GM12801 (cell line): Measurements from ENCODE around the gene NFATC4.

Experiments used
- TF ChIP-seq, protein P1 (sequence below): IDR thresholded peaks from one replicate; pipeline ENCODE4 v1.5.1; 2011; ENCODE audit warnings: control low read depth; ENCODE audit not compliant: insufficient read length; ENCODE audit errors: extremely low read depth

The NFATC4 gene

DNA sequence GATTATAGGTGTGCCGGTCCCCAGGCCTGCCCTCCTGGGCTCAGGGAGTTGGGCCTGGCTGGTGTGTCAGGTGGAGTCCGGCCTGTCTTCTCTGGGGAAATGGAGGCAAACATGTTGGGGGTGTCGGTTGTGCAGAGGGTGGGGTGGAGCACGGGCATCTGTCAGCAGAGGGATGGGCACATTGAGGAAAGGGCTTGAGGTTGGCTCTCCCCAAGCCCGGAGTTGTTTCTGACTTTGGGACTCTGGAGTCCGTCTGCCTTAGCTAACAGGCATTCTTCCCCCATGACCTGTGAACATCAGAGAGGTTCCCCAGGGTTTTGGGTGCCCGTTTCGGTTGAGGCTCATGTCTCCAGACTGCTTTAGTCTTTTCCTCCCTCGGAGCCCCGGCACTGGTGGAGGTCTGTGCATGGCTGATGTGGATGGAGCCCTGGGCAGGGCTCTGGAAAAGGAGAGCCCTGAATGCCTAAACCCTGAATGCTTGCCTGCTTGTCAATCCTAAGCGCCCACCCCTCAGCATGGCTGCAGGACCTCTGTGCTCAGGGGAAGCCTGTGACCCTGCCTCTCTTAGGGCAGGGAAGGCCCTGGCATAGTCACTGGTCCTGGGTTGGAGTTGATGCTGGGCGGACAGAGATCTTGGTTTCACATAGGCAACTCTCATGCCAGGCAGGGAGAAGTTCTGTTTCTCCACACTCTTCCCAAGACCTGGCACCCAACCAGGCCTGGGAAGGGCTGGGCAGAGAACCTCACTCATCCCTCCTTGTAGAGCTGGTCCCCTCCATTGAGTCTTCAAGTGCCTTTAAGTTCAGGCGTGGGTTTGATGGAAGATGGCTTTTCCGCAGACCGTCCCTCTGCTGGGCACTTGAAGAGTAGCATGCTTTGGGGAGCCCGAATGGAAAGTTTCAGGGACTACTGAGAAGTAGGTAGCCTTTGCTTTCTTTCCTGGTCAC is 43.7 kb downstream of the NFATC4 start:
- TF ChIP-seq, protein P1, sequence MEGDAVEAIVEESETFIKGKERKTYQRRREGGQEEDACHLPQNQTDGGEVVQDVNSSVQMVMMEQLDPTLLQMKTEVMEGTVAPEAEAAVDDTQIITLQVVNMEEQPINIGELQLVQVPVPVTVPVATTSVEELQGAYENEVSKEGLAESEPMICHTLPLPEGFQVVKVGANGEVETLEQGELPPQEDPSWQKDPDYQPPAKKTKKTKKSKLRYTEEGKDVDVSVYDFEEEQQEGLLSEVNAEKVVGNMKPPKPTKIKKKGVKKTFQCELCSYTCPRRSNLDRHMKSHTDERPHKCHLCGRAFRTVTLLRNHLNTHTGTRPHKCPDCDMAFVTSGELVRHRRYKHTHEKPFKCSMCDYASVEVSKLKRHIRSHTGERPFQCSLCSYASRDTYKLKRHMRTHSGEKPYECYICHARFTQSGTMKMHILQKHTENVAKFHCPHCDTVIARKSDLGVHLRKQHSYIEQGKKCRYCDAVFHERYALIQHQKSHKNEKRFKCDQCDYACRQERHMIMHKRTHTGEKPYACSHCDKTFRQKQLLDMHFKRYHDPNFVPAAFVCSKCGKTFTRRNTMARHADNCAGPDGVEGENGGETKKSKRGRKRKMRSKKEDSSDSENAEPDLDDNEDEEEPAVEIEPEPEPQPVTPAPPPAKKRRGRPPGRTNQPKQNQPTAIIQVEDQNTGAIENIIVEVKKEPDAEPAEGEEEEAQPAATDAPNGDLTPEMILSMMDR, result no peak

DNA sequence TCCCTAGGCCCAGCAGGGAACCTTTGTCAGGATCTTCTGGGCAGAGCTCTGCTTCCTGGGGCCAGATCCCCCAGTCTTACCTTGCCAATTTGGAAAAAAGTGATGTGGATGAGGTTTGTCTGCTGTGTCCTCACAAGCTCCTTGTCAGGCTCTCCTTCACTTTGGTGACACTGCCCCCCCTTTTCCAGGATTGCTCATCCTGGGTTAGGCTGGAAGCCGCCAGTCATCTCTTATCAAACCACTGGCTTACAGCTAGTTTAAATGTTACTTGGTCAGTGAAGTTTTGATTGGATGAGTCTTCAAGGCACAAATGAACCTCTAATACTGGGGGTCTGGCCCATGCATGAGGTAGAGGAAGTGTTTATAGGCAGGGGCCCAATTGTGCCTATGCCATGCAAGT is 46.1 kb downstream of the NFATC4 start:
- TF ChIP-seq, protein P1, result no peak

DNA sequence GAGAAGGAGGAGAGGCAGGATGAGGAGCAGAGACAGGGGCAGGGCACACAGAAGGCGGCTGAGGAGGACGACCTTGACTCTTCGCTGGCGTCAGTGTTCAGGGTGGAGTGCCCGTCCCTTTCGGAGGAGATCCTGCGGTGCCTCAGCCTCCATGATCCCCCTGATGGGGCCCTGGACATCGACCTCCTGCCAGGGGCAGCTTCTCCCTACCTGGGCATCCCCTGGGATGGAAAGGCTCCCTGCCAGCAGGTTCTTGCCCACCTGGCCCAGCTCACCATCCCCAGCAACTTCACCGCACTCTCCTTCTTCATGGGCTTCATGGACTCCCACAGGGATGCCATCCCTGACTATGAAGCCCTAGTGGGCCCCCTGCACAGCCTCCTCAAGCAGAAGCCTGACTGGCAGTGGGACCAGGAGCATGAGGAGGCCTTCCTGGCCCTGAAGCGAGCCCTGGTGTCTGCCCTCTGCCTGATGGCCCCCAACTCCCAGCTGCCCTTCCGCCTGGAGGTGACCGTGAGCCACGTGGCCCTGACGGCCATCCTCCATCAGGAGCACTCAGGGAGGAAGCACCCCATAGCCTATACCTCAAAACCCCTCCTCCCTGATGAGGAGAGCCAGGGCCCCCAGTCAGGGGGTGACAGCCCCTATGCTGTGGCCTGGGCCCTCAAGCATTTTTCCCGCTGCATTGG is 46.9 kb downstream of the NFATC4 start:
- TF ChIP-seq, protein P1, result no peak

DNA sequence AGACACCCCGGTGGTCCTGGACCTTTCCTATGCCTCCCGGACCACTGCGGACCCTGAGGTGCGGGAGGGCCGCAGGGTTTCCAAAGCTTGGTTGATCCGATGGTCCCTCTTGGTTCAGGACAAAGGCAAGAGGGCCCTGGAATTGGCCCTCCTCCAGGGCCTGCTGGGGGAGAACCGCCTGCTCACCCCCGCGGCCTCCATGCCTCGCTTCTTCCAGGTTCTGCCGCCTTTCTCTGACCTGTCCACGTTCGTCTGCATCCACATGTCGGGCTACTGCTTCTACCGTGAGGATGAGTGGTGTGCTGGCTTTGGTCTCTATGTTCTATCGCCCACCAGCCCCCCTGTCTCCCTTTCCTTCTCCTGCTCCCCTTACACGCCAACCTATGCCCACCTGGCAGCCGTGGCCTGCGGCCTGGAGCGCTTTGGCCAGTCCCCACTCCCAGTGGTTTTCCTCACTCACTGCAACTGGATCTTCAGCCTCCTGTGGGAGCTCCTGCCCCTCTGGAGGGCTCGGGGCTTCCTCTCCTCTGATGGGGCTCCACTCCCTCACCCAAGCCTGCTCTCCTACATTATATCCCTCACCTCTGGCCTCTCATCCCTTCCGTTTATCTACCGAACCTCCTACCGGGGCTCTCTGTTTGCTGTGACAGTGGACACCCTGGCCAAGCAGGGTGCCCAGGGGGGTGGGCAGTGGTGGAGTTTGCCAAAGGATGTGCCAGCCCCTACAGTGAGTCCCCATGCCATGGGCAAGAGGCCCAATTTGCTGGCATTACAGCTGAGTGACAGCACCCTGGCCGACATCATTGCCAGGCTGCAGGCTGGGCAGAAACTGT is 47.7 kb downstream of the NFATC4 start:
- TF ChIP-seq, protein P1, result no peak

DNA sequence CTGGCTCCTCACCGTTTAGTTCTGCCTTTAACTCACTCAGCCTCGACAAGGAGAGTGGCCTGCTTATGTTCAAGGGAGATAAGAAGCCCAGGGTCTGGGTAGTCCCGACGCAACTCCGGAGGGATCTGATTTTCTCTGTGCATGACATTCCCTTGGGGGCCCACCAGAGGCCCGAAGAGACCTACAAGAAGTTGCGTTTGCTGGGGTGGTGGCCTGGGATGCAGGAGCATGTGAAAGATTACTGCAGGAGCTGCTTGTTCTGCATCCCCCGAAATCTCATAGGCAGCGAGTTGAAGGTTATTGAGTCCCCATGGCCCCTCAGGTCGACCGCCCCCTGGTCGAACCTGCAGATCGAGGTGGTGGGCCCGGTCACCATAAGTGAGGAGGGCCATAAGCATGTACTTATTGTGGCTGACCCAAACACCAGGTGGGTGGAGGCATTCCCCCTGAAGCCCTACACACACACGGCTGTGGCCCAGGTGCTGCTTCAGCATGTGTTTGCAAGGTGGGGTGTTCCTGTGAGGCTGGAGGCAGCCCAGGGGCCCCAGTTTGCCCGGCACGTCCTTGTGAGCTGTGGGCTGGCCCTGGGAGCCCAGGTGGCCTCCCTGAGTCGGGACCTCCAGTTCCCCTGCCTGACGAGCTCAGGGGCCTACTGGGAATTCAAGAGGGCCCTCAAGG is 48.4 kb downstream of the NFATC4 start:
- TF ChIP-seq, protein P1, result no peak

DNA sequence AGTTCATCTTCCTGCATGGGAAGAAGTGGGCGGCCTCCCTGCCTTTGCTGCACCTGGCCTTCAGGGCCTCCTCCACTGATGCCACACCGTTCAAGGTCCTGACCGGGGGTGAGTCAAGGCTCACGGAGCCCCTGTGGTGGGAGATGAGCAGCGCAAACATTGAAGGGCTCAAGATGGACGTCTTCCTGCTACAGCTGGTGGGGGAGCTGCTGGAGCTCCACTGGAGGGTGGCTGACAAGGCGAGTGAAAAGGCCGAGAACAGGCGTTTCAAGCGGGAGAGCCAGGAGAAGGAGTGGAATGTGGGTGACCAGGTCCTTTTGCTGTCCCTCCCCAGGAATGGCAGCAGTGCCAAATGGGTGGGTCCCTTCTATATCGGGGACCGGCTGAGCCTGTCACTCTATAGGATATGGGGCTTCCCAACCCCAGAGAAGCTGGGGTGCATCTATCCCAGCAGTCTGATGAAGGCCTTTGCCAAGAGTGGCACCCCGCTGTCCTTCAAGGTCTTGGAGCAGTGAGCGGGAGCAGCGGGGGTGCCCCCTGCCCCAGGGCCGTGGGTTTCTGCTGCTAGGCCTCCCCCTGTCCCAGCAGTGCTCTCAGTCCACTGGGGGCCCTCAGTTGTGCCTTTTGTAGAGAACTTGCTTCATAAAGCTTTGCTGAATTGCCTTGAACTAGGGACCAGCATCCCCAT is 49.1 kb downstream of the NFATC4 start:
- TF ChIP-seq, protein P1, result no peak
